ENCODE data around the gene RNF130. TPM values are rescaled to one million over a fixed set of nuclear protein-coding genes. Genes with fewer than 3 reads are reported as not detected.

Gene RNF130
- total and polyA plus RNA-seq, 8 donors = 61.0 to 125 (median 70.7) TPM

GRCh38 chr5:180009581-180009980 is 62.0 kb downstream of the RNF130 start:
- Histone ChIP-seq H3K27ac (no peak overlapping the region), H3K4me1 (peaks cover 0 to 15% of the 10 kb centered on the region in 2 donors), H3K9me3 (no peaks in the 10 kb centered on the region), H3K4me3 (no peak overlapping the region), H3K36me3 (peaks cover 0 to 24% of the 10 kb centered on the region in 2 donors), H3K27me3 (no peaks in the 10 kb centered on the region)
- TF ChIP-seq, protein P1, sequence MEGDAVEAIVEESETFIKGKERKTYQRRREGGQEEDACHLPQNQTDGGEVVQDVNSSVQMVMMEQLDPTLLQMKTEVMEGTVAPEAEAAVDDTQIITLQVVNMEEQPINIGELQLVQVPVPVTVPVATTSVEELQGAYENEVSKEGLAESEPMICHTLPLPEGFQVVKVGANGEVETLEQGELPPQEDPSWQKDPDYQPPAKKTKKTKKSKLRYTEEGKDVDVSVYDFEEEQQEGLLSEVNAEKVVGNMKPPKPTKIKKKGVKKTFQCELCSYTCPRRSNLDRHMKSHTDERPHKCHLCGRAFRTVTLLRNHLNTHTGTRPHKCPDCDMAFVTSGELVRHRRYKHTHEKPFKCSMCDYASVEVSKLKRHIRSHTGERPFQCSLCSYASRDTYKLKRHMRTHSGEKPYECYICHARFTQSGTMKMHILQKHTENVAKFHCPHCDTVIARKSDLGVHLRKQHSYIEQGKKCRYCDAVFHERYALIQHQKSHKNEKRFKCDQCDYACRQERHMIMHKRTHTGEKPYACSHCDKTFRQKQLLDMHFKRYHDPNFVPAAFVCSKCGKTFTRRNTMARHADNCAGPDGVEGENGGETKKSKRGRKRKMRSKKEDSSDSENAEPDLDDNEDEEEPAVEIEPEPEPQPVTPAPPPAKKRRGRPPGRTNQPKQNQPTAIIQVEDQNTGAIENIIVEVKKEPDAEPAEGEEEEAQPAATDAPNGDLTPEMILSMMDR (IDR thresholded peaks at IDR 0.05) = no peak
- intact Hi-C loops (cut with DNase I) = no loop called here
- peak in 2 of 4 donors; percentile 78 to 83 for DNase-seq
- no peak for ATAC-seq

- TF ChIP-seq, protein P1 (IDR thresholded peaks at IDR 0.05) = no peak
- no peak for ATAC-seq
These were observed 63.1 kb downstream of the RNF130 start for GRCh38 chr5:180008433-180008832.

GRCh38 chr5:180007582-180007981 is 64.0 kb downstream of the RNF130 start:
- H3K27me3 ChIP-seq = no peaks in the 10 kb centered on the region
- TF ChIP-seq, protein P1 (IDR thresholded peaks at IDR 0.05) = no peak
- no peak overlapping the region for H3K4me3 ChIP-seq
- H3K9me3 ChIP-seq = no peaks in the 10 kb centered on the region
- peaks cover 0 to 15% of the 10 kb centered on the region in 2 donors for H3K4me1 ChIP-seq
- intact Hi-C loops (cut with DNase I) = no loop called here
- ATAC-seq (no peak), DNase-seq (no peak)
- peaks cover 0 to 20% of the 10 kb centered on the region in 2 donors for H3K36me3 ChIP-seq
- no peak overlapping the region for H3K27ac ChIP-seq

More at GRCh38 chr5:180008433-180008832, 63.1 kb downstream of the RNF130 start:
- Histone ChIP-seq H3K27me3 (no peaks in the 10 kb centered on the region), H3K36me3 (peaks cover 0 to 24% of the 10 kb centered on the region in 2 donors), H3K9me3 (no peaks in the 10 kb centered on the region), H3K27ac (no peak overlapping the region), H3K4me3 (no peak overlapping the region), H3K4me1 (peaks cover 0 to 15% of the 10 kb centered on the region in 2 donors)
- DNase-seq = no peak
- intact Hi-C loops (cut with DNase I) = no loop called here

GRCh38 chr5:180006141-180006540 is 65.4 kb downstream of the RNF130 start:
- ATAC-seq (no peak), DNase-seq (no peak)
- H3K4me1 ChIP-seq = peaks cover 0 to 15% of the 10 kb centered on the region in 2 donors
- no peak overlapping the region for H3K4me3 ChIP-seq
- TF ChIP-seq, protein P1 (IDR thresholded peaks at IDR 0.05) = no peak
- H3K9me3 ChIP-seq = no peaks in the 10 kb centered on the region
- no peak overlapping the region for H3K27ac ChIP-seq
- H3K36me3 ChIP-seq = peaks cover 0 to 21% of the 10 kb centered on the region in 2 donors
- H3K27me3 ChIP-seq = no peaks in the 10 kb centered on the region
- intact Hi-C loops (cut with DNase I) = no loop called here

GRCh38 chr5:180003127-180003526 is 68.4 kb downstream of the RNF130 start:
- Histone ChIP-seq H3K27me3 (no peaks in the 10 kb centered on the region), H3K27ac (no peak overlapping the region), H3K9me3 (no peaks in the 10 kb centered on the region), H3K4me3 (no peak overlapping the region), H3K36me3 (peaks cover 0 to 19% of the 10 kb centered on the region in 2 donors), H3K4me1 (peaks cover 0 to 13% of the 10 kb centered on the region in 2 donors)
- DNase-seq (no peak), ATAC-seq (no peak)
- TF ChIP-seq, protein P1 (IDR thresholded peaks at IDR 0.05) = no peak
- intact Hi-C loops (cut with DNase I) = no loop called here

Measured in left lung (tissue), 10 donors.